Superior temporal gyrus (tissue), 1 donor: ENCODE data around the gene GPR26.

Source experiments
- DNase-seq: peaks from one replicate; pipeline ENCODE4 v3.0.0-alpha.2; 2016; ENCODE audit errors: extremely low spot score

GPR26 gene

GRCh38 chr10:123666318-123667236, at the start of gene GPR26:
TSS of gene GPR26 (plus strand) at chr10:123666355. CDS start at chr10:123666408, 53 bp downstream.
- no peak for DNase-seq

DNA sequence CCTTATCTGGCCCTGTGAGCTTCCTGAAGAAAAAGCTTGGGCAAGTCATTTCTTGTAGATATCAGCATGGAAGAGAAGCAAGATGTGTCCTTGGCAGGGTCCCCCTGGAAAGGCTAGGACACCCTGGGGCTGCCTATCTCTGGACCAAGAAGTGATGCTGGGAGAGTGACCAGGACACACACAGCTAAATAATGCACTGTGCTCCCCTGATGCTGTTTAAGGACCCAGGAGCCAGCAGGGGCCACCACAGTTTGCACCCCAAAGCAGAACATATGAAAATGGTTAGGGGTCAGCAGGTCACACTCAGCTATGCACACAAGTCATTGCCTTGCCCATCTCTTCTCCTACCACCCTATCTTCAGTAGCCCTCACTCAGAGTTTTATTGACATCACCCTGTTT, 47.9 kb upstream of the GPR26 start:
- DNase-seq = no peak

GRCh38 chr10:123619067-123619855, 46.9 kb upstream of the GPR26 start:
- no peak for DNase-seq

DNA sequence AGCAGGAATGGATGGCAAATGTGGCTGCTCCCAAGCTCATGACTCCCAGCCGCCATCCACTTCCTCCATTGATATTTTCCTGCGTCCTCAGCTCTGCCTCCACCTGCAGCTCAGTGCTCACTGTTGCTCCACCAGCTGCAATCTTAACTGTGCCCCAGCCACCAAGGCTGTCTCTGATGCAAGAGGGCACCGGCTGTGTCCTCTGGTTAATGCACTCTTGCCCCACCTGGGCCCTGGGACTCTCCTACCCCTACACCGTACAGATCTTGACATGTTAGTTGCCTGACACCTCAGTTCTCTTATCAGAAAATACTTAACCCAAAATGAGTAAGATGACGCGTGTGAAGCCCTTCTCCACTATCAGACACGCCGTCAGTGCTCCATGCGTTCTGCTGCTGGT, 45.5 kb upstream of the GPR26 start:
- no peak for DNase-seq

GRCh38 chr10:123621492-123621891, 44.7 kb upstream of the GPR26 start:
- DNase-seq = no peak

GRCh38 chr10:123621916-123622315, 44.2 kb upstream of the GPR26 start:
- no peak for DNase-seq

DNA sequence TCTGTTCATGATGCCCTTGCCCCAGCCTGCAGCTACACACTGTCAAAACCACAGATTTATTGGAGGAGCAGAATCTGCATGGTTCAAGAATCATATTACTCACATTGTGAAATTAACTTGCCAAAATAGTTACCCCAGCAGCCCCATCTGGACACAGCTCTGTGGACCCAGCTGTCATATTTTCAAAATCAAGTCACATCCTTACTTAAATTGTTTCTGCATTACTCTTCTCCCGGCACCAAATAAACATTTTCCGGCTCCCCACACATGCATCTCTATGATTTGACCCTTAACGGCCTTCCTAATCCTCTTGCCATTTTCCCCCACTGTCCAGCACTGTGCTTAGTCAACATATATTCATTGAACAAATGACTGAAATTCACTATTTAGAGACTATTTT, 43.8 kb upstream of the GPR26 start:
- DNase-seq = no peak

- DNase-seq = no peak
Observed at GRCh38 chr10:123624086-123624485, 42.1 kb upstream of the GPR26 start.

DNA sequence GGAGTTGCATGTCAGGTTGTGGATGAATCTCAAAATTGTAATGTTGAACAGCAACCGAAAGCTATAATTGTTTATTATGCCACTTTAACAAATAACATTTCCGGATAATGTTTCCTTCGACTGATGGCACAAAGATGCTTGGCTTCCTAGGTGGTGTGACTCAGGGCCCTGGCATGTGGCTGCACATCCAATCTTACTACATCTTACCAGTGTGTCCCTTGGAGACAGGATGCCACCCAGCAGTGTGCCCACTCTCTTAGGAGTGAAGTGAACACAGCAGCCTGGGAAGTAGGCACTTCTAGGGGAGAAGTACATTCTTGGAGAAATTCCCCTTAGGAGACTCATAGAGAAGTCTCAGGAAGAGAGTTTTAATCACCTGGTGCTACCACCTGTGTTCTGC, 33.0 kb upstream of the GPR26 start:
- no peak for DNase-seq

GRCh38 chr10:123633636-123634035, 32.5 kb upstream of the GPR26 start:
- DNase-seq = no peak

DNA sequence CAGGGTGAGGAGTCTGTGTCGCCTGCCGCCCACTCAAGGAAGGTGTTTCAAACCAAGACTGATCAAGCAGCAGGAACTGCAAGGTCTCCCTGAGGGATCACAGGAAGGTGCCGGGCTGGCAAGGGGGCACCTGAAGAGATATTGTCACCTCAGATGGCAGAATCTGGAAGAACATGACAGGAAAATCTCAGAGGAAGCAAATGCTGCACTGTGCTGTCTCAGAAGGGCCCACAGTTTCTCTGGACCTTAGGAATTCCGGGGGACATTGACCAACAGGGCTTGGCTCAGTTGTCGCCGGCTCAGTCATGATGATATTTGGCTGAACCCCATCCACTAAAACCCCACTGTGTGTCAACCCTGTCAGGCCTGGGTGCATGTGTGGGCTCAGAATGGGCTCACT, 31.9 kb upstream of the GPR26 start:
- no peak for DNase-seq

DNA sequence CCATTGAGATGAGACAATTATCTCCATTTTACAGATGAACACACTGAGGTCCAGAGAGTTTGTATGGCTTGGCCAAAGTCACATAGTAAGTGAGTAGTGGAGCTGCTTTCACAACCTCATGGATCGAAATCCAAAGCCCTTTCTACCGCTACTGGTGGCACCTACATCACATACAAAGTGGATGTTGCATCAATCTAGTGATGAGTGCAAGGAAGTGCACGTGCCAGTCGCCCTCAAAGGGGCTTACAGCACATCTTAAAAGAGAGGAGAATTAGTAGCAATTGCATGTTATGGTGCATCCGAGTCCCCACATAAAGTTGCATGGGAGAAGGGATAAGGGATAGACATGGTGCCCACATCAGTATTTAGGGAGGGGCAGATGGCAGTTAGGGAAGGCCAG, 31.0 kb upstream of the GPR26 start:
- no peak for DNase-seq

- DNase-seq = no peak
Observed at GRCh38 chr10:123635745-123636144, 30.4 kb upstream of the GPR26 start.

DNA sequence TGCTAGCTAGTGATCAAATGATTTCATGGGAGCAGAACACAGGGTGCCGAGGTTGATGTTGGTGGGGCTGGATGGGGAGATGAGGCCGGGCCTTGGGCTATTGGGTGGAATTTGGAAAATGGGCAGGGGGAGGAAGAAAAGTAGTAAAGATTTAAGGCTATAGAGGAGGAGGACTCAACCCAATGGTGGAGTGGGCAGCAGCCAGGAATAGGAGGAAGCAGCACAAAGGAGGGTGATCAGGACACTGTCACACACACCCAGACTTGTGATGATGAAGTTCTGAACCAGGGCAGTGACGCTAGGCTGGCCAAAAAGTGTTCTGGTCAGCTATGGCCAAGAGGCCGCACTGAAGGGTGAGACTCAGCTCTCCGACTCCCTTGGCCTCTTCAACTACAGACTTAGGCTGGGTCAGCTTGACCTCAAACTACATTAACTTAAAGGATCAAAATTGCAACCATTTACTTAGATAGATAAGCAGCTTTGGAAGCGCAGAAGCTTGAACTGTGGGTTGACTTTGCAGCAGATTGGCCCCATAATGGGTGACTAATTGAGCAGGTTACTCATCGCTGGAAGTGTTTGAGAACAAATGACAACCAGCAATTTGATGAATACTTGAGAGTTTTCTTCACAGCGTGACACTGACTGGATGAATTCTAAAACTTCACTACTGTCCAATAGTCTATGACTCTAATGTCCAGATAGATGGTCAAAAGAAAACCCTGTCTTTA, 29.4 kb upstream of the GPR26 start:
- DNase-seq = no peak

- DNase-seq = no peak
Observed at GRCh38 chr10:123637326-123637880, 28.8 kb upstream of the GPR26 start.

DNA sequence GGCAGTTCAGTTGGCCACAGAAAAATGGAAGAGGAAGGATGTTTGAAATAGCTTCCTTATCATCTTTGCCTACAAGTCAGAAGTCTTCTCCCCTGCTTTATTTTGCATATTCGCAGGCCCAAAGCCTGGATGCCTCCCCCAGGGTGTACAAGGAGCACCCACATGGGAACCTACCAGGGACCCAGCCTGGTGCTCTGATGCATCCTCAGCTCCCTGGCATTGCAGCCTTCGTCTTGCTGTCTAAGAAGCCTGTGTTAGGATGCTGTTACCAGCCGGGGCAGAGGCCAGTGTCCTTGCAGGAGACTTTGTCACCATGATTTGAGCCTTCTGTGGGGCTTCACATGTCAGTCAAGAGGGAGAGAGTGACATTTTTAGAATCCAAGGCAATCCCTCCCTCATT, 27.0 kb upstream of the GPR26 start:
- DNase-seq = no peak

GRCh38 chr10:123640016-123640535, 26.1 kb upstream of the GPR26 start:
- no peak for DNase-seq

DNA sequence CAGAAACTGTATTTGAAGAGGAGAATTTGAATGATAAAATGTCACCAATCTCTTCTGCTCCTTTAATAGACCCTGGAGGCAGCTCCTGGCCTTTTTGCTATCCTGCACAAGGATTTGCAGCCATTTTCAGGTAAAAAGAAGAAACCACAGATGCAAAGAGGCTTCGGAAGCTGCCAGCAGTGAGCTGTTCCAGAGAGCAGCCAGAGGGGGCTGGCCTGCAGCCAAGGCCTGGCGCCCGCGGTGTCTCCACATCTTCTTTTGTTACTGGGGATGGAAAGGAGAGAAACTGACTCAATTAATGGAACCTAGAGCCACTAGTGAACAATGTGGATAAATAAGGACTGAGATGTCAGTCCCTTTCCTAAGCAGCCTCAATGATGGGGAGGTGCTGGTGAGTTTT, 23.9 kb upstream of the GPR26 start:
- DNase-seq = no peak

- DNase-seq = no peak
Observed at GRCh38 chr10:123642697-123643096, 23.5 kb upstream of the GPR26 start.

DNA sequence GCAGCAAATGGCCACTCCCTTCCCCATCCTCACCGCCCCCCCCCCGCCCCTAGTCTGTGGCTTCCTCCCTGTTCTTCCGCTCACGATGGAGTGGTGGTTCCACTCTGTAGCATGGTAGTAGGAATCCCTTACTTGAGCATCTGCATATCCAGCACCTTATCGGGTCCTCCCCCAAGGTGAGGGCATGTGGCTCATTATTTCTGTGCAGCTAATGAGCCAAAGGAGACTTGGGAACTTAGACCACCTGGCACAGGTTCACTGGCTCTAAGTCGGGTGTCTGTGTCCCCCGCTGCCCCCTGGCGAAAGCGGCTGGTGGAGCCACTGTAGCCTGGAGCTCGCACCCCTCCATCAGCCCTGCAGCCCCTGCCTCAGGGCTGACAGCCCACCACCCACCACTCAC, 22.8 kb upstream of the GPR26 start:
- DNase-seq = no peak

GRCh38 chr10:123645016-123645415, 21.1 kb upstream of the GPR26 start:
- no peak for DNase-seq

GRCh38 chr10:123645615-123646014, 20.5 kb upstream of the GPR26 start:
- no peak for DNase-seq
